Ureter (tissue), 1 donor: Measurements from ENCODE around the gene KCNQ1. TPM values are rescaled to one million over a fixed set of nuclear protein-coding genes. Genes with fewer than 3 reads are reported as not detected.
A peak's percentile ranks its signal among the peaks of the same experiment; 100 is the strongest.

ENCODE experiments used
- DNase-seq: peaks from one replicate; pipeline ENCODE4 v3.0.0-alpha.2; 2020; ENCODE audit warnings: low spot score
- total RNA-seq: library from RNA; stranded (reverse); gene quantifications from one replicate; pipeline ENCODE4 v1.2.4, GENCODE V29; 2023
- donor health status: DM: yes; HTN: yes; CAD: no.

KCNQ1 gene
- total RNA-seq, 1 donor from 2014 or later: 63.0 TPM

- DNase-seq: no peak
These were observed 15.2 kb downstream of the KCNQ1 start for GRCh38 chr11:2459796-2460531.

- DNase-seq: no peak
These were observed 15.9 kb downstream of the KCNQ1 start for GRCh38 chr11:2460540-2461252.

GRCh38 chr11:2461253-2461955 is 16.6 kb downstream of the KCNQ1 start:
- DNase-seq: no peak

GRCh38 chr11:2461956-2462542 is 17.2 kb downstream of the KCNQ1 start:
- DNase-seq: no peak

- DNase-seq: no peak
These were observed 17.8 kb downstream of the KCNQ1 start for GRCh38 chr11:2462543-2462985.

GRCh38 chr11:2462986-2463765 is 18.4 kb downstream of the KCNQ1 start:
- DNase-seq: peak; percentile 84

- DNase-seq: peak; percentile 34
These were observed 19.0 kb downstream of the KCNQ1 start for GRCh38 chr11:2463766-2464277.

- peak; percentile 34 for DNase-seq
These were observed 19.8 kb downstream of the KCNQ1 start for GRCh38 chr11:2464451-2465165.

GRCh38 chr11:2465202-2466068 is 20.6 kb downstream of the KCNQ1 start:
- DNase-seq: peak; percentile 38

GRCh38 chr11:2466069-2466801 is 21.4 kb downstream of the KCNQ1 start:
- peak; percentile 39 for DNase-seq

- peak; percentile 51 for DNase-seq
These were observed 22.3 kb downstream of the KCNQ1 start for GRCh38 chr11:2466869-2467694.

GRCh38 chr11:2467695-2468055 is 22.9 kb downstream of the KCNQ1 start:
- no peak for DNase-seq

- peak; percentile 37 for DNase-seq
These were observed 23.8 kb downstream of the KCNQ1 start for GRCh38 chr11:2468363-2469235.

GRCh38 chr11:2470495-2470894 is 25.7 kb downstream of the KCNQ1 start:
- DNase-seq: peak; percentile 19

GRCh38 chr11:2471048-2471803 is 26.4 kb downstream of the KCNQ1 start:
- peak; percentile 26 for DNase-seq

GRCh38 chr11:2471804-2472096 is 26.9 kb downstream of the KCNQ1 start:
- DNase-seq: no peak
